Hepatocyte (in vitro differentiated cells): ENCODE data around the gene NR2C2. TPM values are rescaled to one million over a fixed set of nuclear protein-coding genes. Genes with fewer than 3 reads are reported as not detected.

Experiments used
- DNase-seq: peaks from one replicate; pipeline ENCODE4 v3.0.0-alpha.2; 2016; ENCODE audit warnings: low spot score
- H2AFZ ChIP-seq: fragments of 200-600 bp; sonication (generic); 2 replicates; pipeline ENCODE4 v1.6.0; 2016; ENCODE audit warnings: antibody characterized with exemption, mild to moderate bottlenecking
- H3K27ac ChIP-seq: fragments of 200-600 bp; sonication (generic); 2 replicates; pipeline ENCODE4 v1.5.1; 2016; ENCODE audit warnings: mild to moderate bottlenecking
- H3K27me3 ChIP-seq: fragments of 200-600 bp; sonication (generic); 2 replicates; pipeline ENCODE4 v1.6.1; 2016
- H3K36me3 ChIP-seq: fragments of 200-600 bp; sonication (generic); replicated peaks from 2 replicates; pipeline ENCODE4 v1.5.1; 2016; ENCODE audit warnings: low read depth; ENCODE audit not compliant: insufficient read depth
- H3K4me1 ChIP-seq: fragments of 200-600 bp; sonication (generic); 2 replicates; pipeline ENCODE4 v1.5.1; 2016; ENCODE audit warnings: mild to moderate bottlenecking, moderate library complexity; ENCODE audit not compliant: insufficient read depth
- H3K4me2 ChIP-seq: fragments of 200-600 bp; sonication (generic); 2 replicates; pipeline ENCODE4 v1.6.0; 2016
- H3K4me3 ChIP-seq: fragments of 200-600 bp; sonication (generic); 2 replicates; pipeline ENCODE4 v1.5.1; 2016; ENCODE audit warnings: mild to moderate bottlenecking
- H3K79me2 ChIP-seq: fragments of 200-600 bp; sonication (generic); 2 replicates; pipeline ENCODE4 v1.6.0; 2017; ENCODE audit warnings: mild to moderate bottlenecking
- H3K9me2 ChIP-seq: fragments of 200-600 bp; sonication (generic); replicated peaks from 2 replicates; pipeline ENCODE4 v1.6.0; 2017; ENCODE audit warnings: mild to moderate bottlenecking; ENCODE audit not compliant: insufficient read depth
- H3K9me3 ChIP-seq: fragments of 200-600 bp; sonication (generic); 2 replicates; pipeline ENCODE4 v1.5.1; 2016; ENCODE audit warnings: low read depth, mild to moderate bottlenecking
- H4K20me1 ChIP-seq: fragments of 200-600 bp; sonication (generic); 2 replicates; pipeline ENCODE4 v1.6.0; 2016; ENCODE audit warnings: mild to moderate bottlenecking; ENCODE audit not compliant: insufficient read depth, poor library complexity, severe bottlenecking
- EZH2 ChIP-seq: fragments of 200-600 bp; sonication (generic); IDR thresholded peaks from 2 replicates; pipeline ENCODE4 v1.6.1; 2016; ENCODE audit warnings: antibody characterized with exemption, mild to moderate bottlenecking, borderline replicate concordance
- EZH2phosphoT487 ChIP-seq: fragments of 200-600 bp; sonication (generic); IDR thresholded peaks from one replicate; pipeline ENCODE4 v1.6.1; 2018; ENCODE audit warnings: antibody characterized with exemption, mild to moderate bottlenecking, low read depth, moderate library complexity; ENCODE audit not compliant: unreplicated experiment, severe bottlenecking
- WGBS: methylation state at CpG from one replicate; pipeline ENCODE4 v1.1.6; 2016; ENCODE audit warnings: low lambda C conversion rate; ENCODE audit errors: missing lambda C conversion rate; 5-methylcytosine and 5-hydroxymethylcytosine counted together
- polyA plus RNA-seq: library from polyadenylated mRNA; unstranded; fragments of >200 nt; fragmentation: Nextera tagmentation; extraction: Ambion mirVana; gene quantifications from 2 replicates; pipeline ENCODE4 v1.2.1, GENCODE V29; 2016
- total RNA-seq: library from RNA; depleted of rRNA; stranded (reverse); fragments of >200 nt; gene quantifications from 2 replicates; pipeline ENCODE4 v1.2.3, GENCODE V29; 2014
- TF ChIP-seq, protein P1 (sequence below): fragments of 200-600 bp; sonication (generic); IDR thresholded peaks from 2 replicates; pipeline ENCODE4 v1.5.1; 2016; ENCODE audit warnings: antibody characterized with exemption, mild to moderate bottlenecking; ENCODE audit not compliant: poor library complexity

The NR2C2 gene
- total and polyA plus RNA-seq, 2 experiments from 2014 or later = 14.7 to 29.6 TPM

GRCh38 chr3:14957925-14958324 is 10.5 kb downstream of the NR2C2 start:
- no peaks in the 10 kb centered on the region for H3K27me3 ChIP-seq
- H3K27ac ChIP-seq = no peak overlapping the region
- no peaks in the 10 kb centered on the region for H3K9me3 ChIP-seq
- TF ChIP-seq EZH2 (no peak), EZH2phosphoT487 (no peak)
- TF ChIP-seq, protein P1, sequence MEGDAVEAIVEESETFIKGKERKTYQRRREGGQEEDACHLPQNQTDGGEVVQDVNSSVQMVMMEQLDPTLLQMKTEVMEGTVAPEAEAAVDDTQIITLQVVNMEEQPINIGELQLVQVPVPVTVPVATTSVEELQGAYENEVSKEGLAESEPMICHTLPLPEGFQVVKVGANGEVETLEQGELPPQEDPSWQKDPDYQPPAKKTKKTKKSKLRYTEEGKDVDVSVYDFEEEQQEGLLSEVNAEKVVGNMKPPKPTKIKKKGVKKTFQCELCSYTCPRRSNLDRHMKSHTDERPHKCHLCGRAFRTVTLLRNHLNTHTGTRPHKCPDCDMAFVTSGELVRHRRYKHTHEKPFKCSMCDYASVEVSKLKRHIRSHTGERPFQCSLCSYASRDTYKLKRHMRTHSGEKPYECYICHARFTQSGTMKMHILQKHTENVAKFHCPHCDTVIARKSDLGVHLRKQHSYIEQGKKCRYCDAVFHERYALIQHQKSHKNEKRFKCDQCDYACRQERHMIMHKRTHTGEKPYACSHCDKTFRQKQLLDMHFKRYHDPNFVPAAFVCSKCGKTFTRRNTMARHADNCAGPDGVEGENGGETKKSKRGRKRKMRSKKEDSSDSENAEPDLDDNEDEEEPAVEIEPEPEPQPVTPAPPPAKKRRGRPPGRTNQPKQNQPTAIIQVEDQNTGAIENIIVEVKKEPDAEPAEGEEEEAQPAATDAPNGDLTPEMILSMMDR = no peak
- no peak for DNase-seq
- no peak overlapping the region for H2AFZ ChIP-seq
- H3K4me2 ChIP-seq = no peak overlapping the region
- H3K9me2 ChIP-seq = no peaks in the 10 kb centered on the region
- WGBS = 59% methylated on average over 1 of the region's 1 CpG
- no peaks in the 10 kb centered on the region for H3K4me1 ChIP-seq
- H3K79me2 ChIP-seq = peaks cover 100% of the 10 kb centered on the region
- H4K20me1 ChIP-seq = peaks cover 6% of the 10 kb centered on the region
- no peak overlapping the region for H3K4me3 ChIP-seq
- H3K36me3 ChIP-seq = peaks cover 5% of the 10 kb centered on the region

DNA sequence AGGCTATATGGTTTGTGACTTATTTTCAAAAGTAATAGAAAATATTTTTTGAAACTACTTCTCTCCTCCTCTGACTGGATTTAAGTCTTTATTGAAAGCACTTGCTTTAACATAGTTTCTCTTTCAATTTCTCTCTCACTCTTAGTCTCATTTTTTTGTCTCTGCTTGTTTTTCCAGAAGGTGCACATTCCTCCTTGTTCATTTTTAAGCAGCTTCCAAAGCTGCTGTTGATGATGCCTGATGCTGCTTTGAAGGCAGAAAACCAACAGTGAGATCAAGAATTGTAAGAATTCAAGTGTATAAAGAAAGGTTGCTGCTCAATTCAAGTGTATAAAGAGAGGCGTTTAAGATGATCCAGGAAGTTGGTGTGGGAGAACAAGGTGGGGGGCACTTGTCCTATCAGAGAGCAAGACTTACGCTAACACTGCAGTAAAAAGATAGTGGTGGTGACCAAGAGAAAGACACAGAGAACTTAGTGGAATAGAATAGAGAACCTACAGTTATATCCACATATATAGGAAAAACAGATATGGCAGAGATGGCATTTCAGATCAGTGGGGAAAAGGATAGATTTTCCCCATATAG is 12.1 kb downstream of the NR2C2 start:
- H3K27ac ChIP-seq = peak overlapping the region; percentile 24
- no peaks in the 10 kb centered on the region for H3K9me2 ChIP-seq
- WGBS = 85% methylated on average over 2 of the region's 2 CpGs
- peaks cover 6% of the 10 kb centered on the region for H4K20me1 ChIP-seq
- no peak for DNase-seq
- H3K36me3 ChIP-seq = peaks cover 5% of the 10 kb centered on the region
- H3K27me3 ChIP-seq = no peaks in the 10 kb centered on the region
- H3K9me3 ChIP-seq = no peaks in the 10 kb centered on the region
- H3K79me2 ChIP-seq = peaks cover 100% of the 10 kb centered on the region
- H3K4me3 ChIP-seq = no peak overlapping the region
- TF ChIP-seq, protein P1 = no peak
- TF ChIP-seq EZH2 (no peak), EZH2phosphoT487 (no peak)
- no peaks in the 10 kb centered on the region for H3K4me1 ChIP-seq
- peak overlapping the region; percentile 39 for H3K4me2 ChIP-seq
- H2AFZ ChIP-seq = no peak overlapping the region

- Histone ChIP-seq H3K27me3 (no peaks in the 10 kb centered on the region), H3K4me2 (no peak overlapping the region), H3K9me3 (peaks cover 9% of the 10 kb centered on the region), H4K20me1 (peaks cover 5% of the 10 kb centered on the region), H2AFZ (no peak overlapping the region), H3K36me3 (peaks cover 5% of the 10 kb centered on the region), H3K4me3 (no peak overlapping the region), H3K79me2 (peaks cover 93% of the 10 kb centered on the region), H3K4me1 (no peaks in the 10 kb centered on the region), H3K9me2 (no peaks in the 10 kb centered on the region), H3K27ac (no peak overlapping the region)
- TF ChIP-seq EZH2 (no peak), EZH2phosphoT487 (no peak)
- TF ChIP-seq, protein P1 = no peak
- DNase-seq = no peak
- 97% methylated on average over 5 of the region's 5 CpGs for WGBS
Observed at GRCh38 chr3:14962762-14963161, 15.4 kb downstream of the NR2C2 start.
